Effector CD4-positive, alpha-beta T cell (primary cell): ENCODE measurements around the gene HMGB2.

Experiments
- DNase-seq: peaks from one replicate; pipeline ENCODE4 v3.0.0-alpha.2; 2020
- total RNA-seq: gene quantifications from one replicate; lab custom pipeline; 2026; lab: John Stamatoyannopoulos, UW

Gene HMGB2
- 204 reads per million, percentile 92 among the genes with 10 or more reads in this experiment for total RNA-seq

- DNase-seq: peak; percentile 99
These were observed at the start of gene HMGB2 for GRCh38 chr4:173334085-173334890. Gene HMGB2, minus strand, starts transcription at chr4:173334358. Its CDS starts 709 bp downstream, at chr4:173333649.

DNA sequence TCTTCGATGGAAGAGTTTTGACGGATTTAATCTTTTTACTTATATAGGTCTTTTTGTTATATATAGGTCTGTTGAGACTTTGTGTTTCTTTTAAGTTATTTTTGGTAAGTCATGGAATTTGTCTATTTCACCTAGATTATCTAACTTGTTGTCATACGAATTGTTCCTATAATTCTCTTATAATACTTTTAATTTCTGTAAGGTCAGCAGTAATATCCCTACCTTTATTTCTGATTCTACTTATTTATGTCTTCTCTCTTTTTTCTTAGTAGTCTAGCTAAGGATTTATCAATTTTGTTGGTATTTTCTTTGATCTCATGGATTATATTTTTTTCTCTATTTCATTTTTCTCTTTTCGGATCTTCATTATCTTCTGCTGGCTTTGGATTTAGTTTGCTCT is 48.2 kb upstream of the HMGB2 start:
- no peak for DNase-seq

GRCh38 chr4:173381610-173382009 is 47.5 kb upstream of the HMGB2 start:
- DNase-seq: no peak

- no peak for DNase-seq
These were observed 46.8 kb upstream of the HMGB2 start for GRCh38 chr4:173380987-173381386.

- no peak for DNase-seq
These were observed 45.8 kb upstream of the HMGB2 start for GRCh38 chr4:173379929-173380328.

DNA sequence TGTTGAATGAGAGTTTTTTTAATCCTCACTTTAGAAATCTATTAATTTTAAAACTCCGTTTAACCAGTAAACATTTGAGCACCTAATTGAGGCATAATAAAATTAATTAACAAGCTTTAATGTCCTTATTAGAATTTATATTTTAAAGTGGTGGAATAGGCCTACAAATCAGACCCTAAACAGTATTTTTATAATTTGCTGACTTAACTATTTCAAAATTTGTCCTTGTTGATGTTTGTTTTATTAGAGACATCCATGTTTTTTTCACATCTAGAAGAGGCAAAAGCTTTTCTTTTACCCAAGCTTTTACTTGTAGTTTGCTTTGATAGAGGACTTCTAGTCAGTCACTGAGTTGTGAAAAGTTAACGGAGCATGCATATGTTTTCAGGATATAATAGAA is 40.4 kb upstream of the HMGB2 start:
- no peak for DNase-seq

GRCh38 chr4:173371292-173372192 is 37.4 kb upstream of the HMGB2 start:
- DNase-seq: peak; percentile 16

- DNase-seq: peak; percentile 98
These were observed 36.5 kb upstream of the HMGB2 start, which contains the start of gene SAP30 for GRCh38 chr4:173370477-173371291. Gene SAP30, plus strand, starts transcription at chr4:173370954. Its CDS starts 229 bp downstream, at chr4:173371183.

GRCh38 chr4:173370130-173370476 is 35.9 kb upstream of the HMGB2 start:
- peak; percentile 52 for DNase-seq

GRCh38 chr4:173367946-173368345 is 33.8 kb upstream of the HMGB2 start:
- no peak for DNase-seq

DNA sequence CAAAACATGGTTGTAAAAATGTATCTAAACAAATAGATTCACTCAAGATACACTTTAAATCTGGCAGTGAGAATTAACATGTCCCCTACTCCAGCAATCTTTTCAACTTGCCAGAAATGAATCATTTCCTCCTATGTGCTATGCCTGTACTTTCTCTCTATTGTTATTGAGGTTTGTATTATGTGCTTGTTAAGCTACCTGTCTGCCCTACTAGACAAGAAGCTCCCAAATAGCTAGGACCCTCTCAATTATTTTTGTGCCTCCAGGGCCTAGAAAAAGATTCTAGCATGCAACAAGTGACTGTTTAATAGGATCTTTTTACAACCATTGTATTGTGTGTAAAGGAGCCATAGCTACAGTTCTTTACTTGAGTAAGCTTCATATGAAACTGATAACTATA is 33.1 kb upstream of the HMGB2 start:
- DNase-seq: no peak

- no peak for DNase-seq
These were observed 31.3 kb upstream of the HMGB2 start for GRCh38 chr4:173365359-173365996.

DNA sequence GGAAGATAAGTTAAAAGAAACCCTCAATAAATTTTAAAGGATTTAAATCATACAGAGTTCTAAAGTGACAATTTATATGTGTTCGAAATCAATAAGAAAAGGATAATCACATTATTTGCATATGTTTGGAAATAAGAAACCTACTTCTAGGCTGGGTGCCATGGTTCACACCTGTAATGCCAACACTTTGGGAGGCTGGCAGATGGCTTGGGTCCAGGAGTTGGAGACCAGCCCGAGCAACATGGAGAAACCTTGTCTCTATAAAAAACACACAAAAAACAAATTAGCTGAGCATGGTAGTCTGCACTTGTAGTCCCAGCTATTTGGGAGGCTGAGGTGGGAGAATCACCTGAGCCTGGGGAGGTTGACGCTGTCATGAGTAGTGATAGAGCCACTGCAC is 28.5 kb upstream of the HMGB2 start:
- DNase-seq: no peak

DNA sequence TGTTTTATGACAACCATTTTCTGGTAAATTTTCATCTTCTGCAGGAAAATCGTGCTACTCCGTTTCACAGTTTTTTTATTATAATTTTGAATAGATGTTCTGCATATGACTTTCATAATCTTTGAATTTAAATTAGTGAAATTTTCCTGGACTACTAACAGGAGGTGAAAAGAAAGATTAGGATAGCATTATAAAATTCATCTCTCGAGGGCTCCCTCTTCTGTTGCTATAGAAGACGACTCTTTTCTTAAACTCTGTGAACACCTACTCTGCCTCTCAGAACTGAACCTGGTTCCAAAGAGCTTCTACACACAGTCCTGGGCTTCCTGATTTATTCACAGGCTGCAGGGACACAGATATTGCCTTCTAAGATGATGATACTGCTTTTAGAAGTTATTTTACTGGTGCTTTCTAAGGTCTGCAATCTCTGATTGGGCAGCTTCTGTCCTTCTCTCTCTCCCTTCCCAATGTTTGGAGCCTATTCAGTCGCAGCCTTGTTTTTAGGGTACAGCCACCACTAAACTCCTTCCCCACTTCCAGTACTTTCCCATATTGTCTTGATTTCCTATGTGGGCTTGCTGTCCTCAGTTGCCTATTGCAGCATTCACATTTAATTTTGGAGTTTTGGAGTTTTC is 26.5 kb upstream of the HMGB2 start:
- DNase-seq: no peak

DNA sequence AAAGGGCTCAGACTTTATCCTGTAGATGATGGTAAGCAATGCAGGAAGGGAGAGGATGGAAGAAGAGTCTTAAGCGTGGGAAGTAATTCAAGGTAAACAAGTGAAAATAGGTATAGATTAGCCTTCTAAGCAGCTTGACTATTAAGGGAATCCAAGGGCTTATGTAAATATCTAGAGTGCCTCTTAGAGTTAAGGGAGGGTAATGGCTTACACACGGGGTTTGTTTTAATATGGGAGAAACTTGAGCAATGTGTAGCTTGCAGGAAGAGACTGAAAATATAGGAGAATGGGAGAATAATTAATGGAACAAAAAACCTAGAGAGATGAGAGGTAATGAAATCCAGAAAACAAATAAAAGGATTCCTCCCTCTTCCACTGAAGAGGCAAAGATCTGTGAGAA is 23.8 kb upstream of the HMGB2 start:
- DNase-seq: no peak

DNA sequence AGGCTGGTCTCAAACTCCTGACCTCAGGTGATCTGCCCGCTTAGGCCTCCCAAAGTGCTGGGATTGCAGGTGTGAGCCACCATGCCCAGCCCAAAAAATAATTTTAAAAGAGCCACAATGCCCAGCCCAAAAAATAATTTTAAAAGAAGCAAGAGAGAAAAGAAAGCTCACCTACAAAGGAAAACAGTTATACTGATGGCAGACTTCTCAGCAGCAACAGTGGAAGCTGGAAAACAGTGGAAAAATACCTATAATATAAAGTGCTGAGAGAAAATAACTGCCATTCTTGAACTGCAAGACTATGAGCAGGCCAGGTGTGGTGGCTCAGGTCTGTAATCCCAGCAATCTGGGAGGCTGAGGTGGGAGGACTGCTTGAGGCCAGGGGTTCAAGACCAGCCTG is 13.3 kb upstream of the HMGB2 start:
- no peak for DNase-seq

DNA sequence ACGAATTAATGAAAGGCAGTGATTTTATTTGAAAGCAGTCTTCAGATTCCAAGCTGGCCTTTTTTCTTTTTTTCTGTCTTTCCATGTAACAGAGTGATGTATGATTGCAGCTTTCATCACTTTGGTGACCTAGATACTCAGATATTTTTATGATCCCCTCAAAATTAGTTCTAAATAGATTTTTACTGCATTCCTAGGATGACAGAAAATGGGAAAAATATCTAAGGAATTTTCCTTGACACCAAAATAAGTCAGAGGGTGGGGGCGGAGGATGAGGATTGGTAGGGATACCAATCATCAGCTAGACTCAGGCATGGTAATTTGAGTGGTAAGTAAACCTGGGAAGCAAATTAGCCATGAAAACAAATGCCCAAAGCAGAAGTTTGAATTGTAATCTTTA is 11.9 kb upstream of the HMGB2 start:
- DNase-seq: no peak

DNA sequence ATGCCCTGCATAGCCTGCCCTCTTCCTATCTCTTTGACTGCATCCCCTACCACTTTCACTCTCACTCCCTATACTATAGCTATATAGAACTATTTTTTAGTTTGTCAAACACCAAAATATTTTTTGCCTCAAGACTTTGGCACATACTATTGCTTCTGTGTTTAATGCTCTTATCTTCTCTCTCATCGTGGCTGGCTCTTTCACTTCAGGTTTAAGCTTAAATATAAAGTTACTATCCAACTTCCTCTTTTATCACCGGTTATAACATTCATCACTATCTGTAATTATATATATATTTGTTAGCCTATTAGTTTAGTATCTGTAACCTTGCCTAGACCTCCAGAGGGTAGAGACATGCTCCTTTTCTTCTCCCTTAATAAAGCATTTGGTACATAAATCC is 11.5 kb upstream of the HMGB2 start:
- DNase-seq: no peak

GRCh38 chr4:173343832-173344397 is 9.8 kb upstream of the HMGB2 start:
- no peak for DNase-seq

GRCh38 chr4:173337463-173337862 is 3.3 kb upstream of the HMGB2 start:
- DNase-seq: no peak
